T-helper 17 cell (primary cell): ENCODE results near the gene C11orf86. TPM values are rescaled to one million over a fixed set of nuclear protein-coding genes. Genes with fewer than 3 reads are reported as not detected.
"Not testable (repeated sequence)": the region's sequence is repeated elsewhere in the genome, so short reads cannot be mapped to it uniquely, and the experiment has no call there.

Experiments
- ATAC-seq: fragments of 150-1000 bp; cut with Tn5 transposase; 2 replicates; pipeline ENCODE4 v1.10.0; 2021; ENCODE audit warnings: mild to moderate bottlenecking, moderate library complexity
- DNase-seq, 3 donors: peaks; one replicate each; pipeline versions ENCODE4 v3.0.0 to v3.0.0-alpha.2; 2020 to 2021
- H3K9me3 ChIP-seq: one replicate; pipeline ENCODE4 v1.7.0; 2013; ENCODE audit warnings: low read length, mild to moderate bottlenecking; ENCODE audit not compliant: control insufficient read depth, poor library complexity, severe bottlenecking
- H3K27ac Mint-ChIP-seq: one replicate; pipeline ENCODE4 v1.8.0; 2022; ENCODE audit warnings: mild to moderate bottlenecking, moderate library complexity, mixed read lengths
- H3K27me3 Mint-ChIP-seq: one replicate; pipeline ENCODE4 v1.8.0; 2022; ENCODE audit warnings: mixed read lengths
- H3K36me3 Mint-ChIP-seq: one replicate; pipeline ENCODE4 v1.8.0; 2022; ENCODE audit warnings: low read depth, mixed read lengths
- H3K4me1 Mint-ChIP-seq: one replicate; pipeline ENCODE4 v1.8.0; 2022; ENCODE audit warnings: mild to moderate bottlenecking, mixed read lengths
- H3K4me3 Mint-ChIP-seq: one replicate; pipeline ENCODE4 v1.8.0; 2022; ENCODE audit warnings: mild to moderate bottlenecking, moderate library complexity, mixed read lengths
- total RNA-seq, 4 donors: library from RNA in 2 of 4; stranded (reverse) in 2 of 4; gene quantifications; one replicate each; pipeline ENCODE4 v1.2.3 and lab custom pipeline; 2022 to 2026

C11orf86 gene
- total RNA-seq, 2 donors from 2014 or later: not detected

GRCh38 chr11:66956689-66957290, 18.3 kb upstream of the C11orf86 start:
- Mint-ChIP-seq H3K4me3 (peak overlapping the region; percentile 86), H3K27ac (peak overlapping the region; percentile 54), H3K27me3 (no peaks in the 10 kb centered on the region), H3K36me3 (no peaks in the 10 kb centered on the region), H3K4me1 (peaks cover 17% of the 10 kb centered on the region)
- DNase-seq (no peak), ATAC-seq (no peak)
- H3K9me3 ChIP-seq: no peaks in the 10 kb centered on the region

- DNase-seq (no peak), ATAC-seq (peak; percentile 50)
- Mint-ChIP-seq H3K27me3 (no peaks in the 10 kb centered on the region), H3K36me3 (no peaks in the 10 kb centered on the region), H3K4me1 (peaks cover 17% of the 10 kb centered on the region), H3K27ac (peak overlapping the region; percentile 49), H3K4me3 (peak overlapping the region; percentile 91)
- H3K9me3 ChIP-seq: no peaks in the 10 kb centered on the region
These were observed 17.2 kb upstream of the C11orf86 start for GRCh38 chr11:66957971-66958231.

- peak within 1 kb of the TSS; percentile 91 for H3K4me3 Mint-ChIP-seq
- peak; percentile 97 for ATAC-seq
These were observed 16.7 kb upstream of the C11orf86 start, which contains the start of gene PC for GRCh38 chr11:66958232-66958955. TSS of gene PC (minus strand) at chr11:66958383. CDS start at chr11:66872159, 86,224 bp downstream.

GRCh38 chr11:66958956-66959274, 16.2 kb upstream of the C11orf86 start:
- no peaks in the 10 kb centered on the region for H3K27me3 Mint-ChIP-seq

More at GRCh38 chr11:66958232-66958955, 16.7 kb upstream of the C11orf86 start, which contains the start of gene PC:
- no peaks in the 10 kb centered on the region for H3K9me3 ChIP-seq
- H3K36me3 Mint-ChIP-seq: no peaks in the 10 kb centered on the region
- H3K27me3 Mint-ChIP-seq: no peaks in the 10 kb centered on the region
- peak within 1 kb of the TSS; percentile 54 for H3K27ac Mint-ChIP-seq
- peak; percentile 94 to 96 (median 94) for DNase-seq
- H3K4me1 Mint-ChIP-seq: peaks cover 17% of the 10 kb centered on the region

GRCh38 chr11:66961691-66962213, 13.4 kb upstream of the C11orf86 start:
- H3K4me3 Mint-ChIP-seq, H3K9me3 ChIP-seq: not testable (repeated sequence)

More at GRCh38 chr11:66958956-66959274, 16.2 kb upstream of the C11orf86 start:
- Mint-ChIP-seq H3K4me3 (peak overlapping the region; percentile 91), H3K36me3 (no peaks in the 10 kb centered on the region), H3K27ac (peak overlapping the region; percentile 49), H3K4me1 (peaks cover 17% of the 10 kb centered on the region)
- DNase-seq (no peak), ATAC-seq (no peak)
- no peaks in the 10 kb centered on the region for H3K9me3 ChIP-seq

GRCh38 chr11:66962247-66962646, 12.9 kb upstream of the C11orf86 start:
- no peak overlapping the region for H3K27ac Mint-ChIP-seq

More at GRCh38 chr11:66961691-66962213, 13.4 kb upstream of the C11orf86 start:
- H3K36me3 Mint-ChIP-seq, DNase-seq, ATAC-seq, H3K27me3 Mint-ChIP-seq, H3K27ac Mint-ChIP-seq: not testable (repeated sequence)
- peaks cover 18% of the 10 kb centered on the region for H3K4me1 Mint-ChIP-seq

GRCh38 chr11:66962801-66963200, 12.3 kb upstream of the C11orf86 start:
- DNase-seq (no peak), ATAC-seq (no peak)
- Mint-ChIP-seq H3K27me3 (peaks cover 9% of the 10 kb centered on the region), H3K27ac (no peak overlapping the region), H3K4me1 (peaks cover 16% of the 10 kb centered on the region), H3K4me3 (no peak overlapping the region), H3K36me3 (peaks cover 3% of the 10 kb centered on the region)
- no peaks in the 10 kb centered on the region for H3K9me3 ChIP-seq

More at GRCh38 chr11:66962247-66962646, 12.9 kb upstream of the C11orf86 start:
- Mint-ChIP-seq H3K4me1 (peaks cover 16% of the 10 kb centered on the region), H3K27me3 (peaks cover 9% of the 10 kb centered on the region), H3K4me3 (no peak overlapping the region), H3K36me3 (peaks cover 3% of the 10 kb centered on the region)
- no peaks in the 10 kb centered on the region for H3K9me3 ChIP-seq
- ATAC-seq (no peak), DNase-seq (no peak)

GRCh38 chr11:66964495-66964894, 10.6 kb upstream of the C11orf86 start:
- no peaks in the 10 kb centered on the region for H3K9me3 ChIP-seq
- no peak overlapping the region for H3K27ac Mint-ChIP-seq
- DNase-seq (no peak), ATAC-seq (no peak)
- H3K4me1 Mint-ChIP-seq: peaks cover 7% of the 10 kb centered on the region
- H3K4me3 Mint-ChIP-seq: no peak overlapping the region
- peaks cover 9% of the 10 kb centered on the region for H3K27me3 Mint-ChIP-seq
- peaks cover 3% of the 10 kb centered on the region for H3K36me3 Mint-ChIP-seq

GRCh38 chr11:66966351-66966750, 8.8 kb upstream of the C11orf86 start:
- H3K36me3 Mint-ChIP-seq: peaks cover 7% of the 10 kb centered on the region
- H3K4me1 Mint-ChIP-seq: peaks cover 7% of the 10 kb centered on the region
- H3K27me3 Mint-ChIP-seq: peaks cover 20% of the 10 kb centered on the region
- ATAC-seq (no peak), DNase-seq (no peak)
- no peak overlapping the region for H3K4me3 Mint-ChIP-seq
- H3K9me3 ChIP-seq: no peaks in the 10 kb centered on the region
- no peak overlapping the region for H3K27ac Mint-ChIP-seq

GRCh38 chr11:66967670-66968425, 7.3 kb upstream of the C11orf86 start:
- H3K27me3 Mint-ChIP-seq: peaks cover 26% of the 10 kb centered on the region
- no peaks in the 10 kb centered on the region for H3K9me3 ChIP-seq
- DNase-seq: no peak
- ATAC-seq: no peak
- peaks cover 7% of the 10 kb centered on the region for H3K36me3 Mint-ChIP-seq
- H3K4me3 Mint-ChIP-seq: no peak overlapping the region
- peaks cover 7% of the 10 kb centered on the region for H3K4me1 Mint-ChIP-seq
- no peak overlapping the region for H3K27ac Mint-ChIP-seq

- Mint-ChIP-seq H3K36me3 (peaks cover 7% of the 10 kb centered on the region), H3K4me3 (no peak overlapping the region), H3K4me1 (peaks cover 7% of the 10 kb centered on the region), H3K27me3 (peaks cover 29% of the 10 kb centered on the region), H3K27ac (no peak overlapping the region)
- H3K9me3 ChIP-seq: no peaks in the 10 kb centered on the region
- ATAC-seq: no peak
- no peak for DNase-seq
These were observed 5.4 kb upstream of the C11orf86 start for GRCh38 chr11:66969584-66970225.

GRCh38 chr11:66970371-66970806, 4.7 kb upstream of the C11orf86 start:
- no peak for ATAC-seq
- peaks cover 7% of the 10 kb centered on the region for H3K4me1 Mint-ChIP-seq
- H3K36me3 Mint-ChIP-seq: peaks cover 7% of the 10 kb centered on the region
- DNase-seq: no peak
- no peak overlapping the region for H3K4me3 Mint-ChIP-seq
- H3K9me3 ChIP-seq: no peaks in the 10 kb centered on the region
- H3K27ac Mint-ChIP-seq: no peak overlapping the region
- peaks cover 30% of the 10 kb centered on the region for H3K27me3 Mint-ChIP-seq
